GM19463 (cell line): ENCODE results near the gene RALGAPA2.

Source experiments
- ATAC-seq: cut with Tn5 transposase; IDR thresholded peaks from one replicate; pipeline ENCODE4 v1.9.1; 2021; ENCODE audit warnings: mild to moderate bottlenecking, moderate library complexity; ENCODE audit not compliant: unreplicated experiment

Gene RALGAPA2

GRCh38 chr20:20637998-20638725 lies 74.3 kb downstream of the RALGAPA2 start:
- ATAC-seq = no peak

GRCh38 chr20:20635006-20635405 lies 77.4 kb downstream of the RALGAPA2 start:
- ATAC-seq = no peak

- ATAC-seq = no peak
Measured at GRCh38 chr20:20632644-20633043, 79.8 kb downstream of the RALGAPA2 start.

GRCh38 chr20:20630551-20630950 lies 81.9 kb downstream of the RALGAPA2 start:
- ATAC-seq = no peak

GRCh38 chr20:20629556-20630188 lies 82.8 kb downstream of the RALGAPA2 start:
- no peak for ATAC-seq

GRCh38 chr20:20628314-20628713 lies 84.1 kb downstream of the RALGAPA2 start:
- ATAC-seq = no peak

- no peak for ATAC-seq
Measured at GRCh38 chr20:20627471-20627870, 85.0 kb downstream of the RALGAPA2 start.

- ATAC-seq = no peak
Measured at GRCh38 chr20:20624914-20625313, 87.5 kb downstream of the RALGAPA2 start.

GRCh38 chr20:20621195-20621594 lies 91.2 kb downstream of the RALGAPA2 start:
- ATAC-seq = no peak

- no peak for ATAC-seq
Measured at GRCh38 chr20:20614391-20614790, 98.1 kb downstream of the RALGAPA2 start.

- ATAC-seq = no peak
Measured at GRCh38 chr20:20612251-20612650, 100.2 kb downstream of the RALGAPA2 start.

- no peak for ATAC-seq
Measured at GRCh38 chr20:20611167-20611566, 101.3 kb downstream of the RALGAPA2 start.

GRCh38 chr20:20609522-20609921 lies 102.9 kb downstream of the RALGAPA2 start:
- no peak for ATAC-seq

GRCh38 chr20:20608641-20609040 lies 103.8 kb downstream of the RALGAPA2 start:
- no peak for ATAC-seq

- no peak for ATAC-seq
Measured at GRCh38 chr20:20608041-20608440, 104.4 kb downstream of the RALGAPA2 start.

GRCh38 chr20:20606881-20607280 lies 105.6 kb downstream of the RALGAPA2 start:
- ATAC-seq = no peak

- no peak for ATAC-seq
Measured at GRCh38 chr20:20606050-20606449, 106.4 kb downstream of the RALGAPA2 start.

GRCh38 chr20:20604907-20605306 lies 107.5 kb downstream of the RALGAPA2 start:
- ATAC-seq = no peak

GRCh38 chr20:20604357-20604756 lies 108.1 kb downstream of the RALGAPA2 start:
- ATAC-seq = no peak

GRCh38 chr20:20603339-20603990 lies 109.0 kb downstream of the RALGAPA2 start:
- peak; percentile 99 for ATAC-seq

GRCh38 chr20:20597966-20598365 lies 114.5 kb downstream of the RALGAPA2 start:
- no peak for ATAC-seq

- ATAC-seq = no peak
Measured at GRCh38 chr20:20594171-20594530, 118.3 kb downstream of the RALGAPA2 start.
